Chondrocyte (in vitro differentiated cells): ENCODE measurements around the gene CYLC1. TPM values are rescaled to one million over a fixed set of nuclear protein-coding genes. Genes with fewer than 3 reads are reported as not detected.

Experiments
- DNase-seq: peaks from one replicate; pipeline ENCODE4 v3.0.0; 2021; ENCODE audit warnings: mixed read lengths, low spot score
- H3K27ac Mint-ChIP-seq: one replicate; pipeline ENCODE4 v1.8.0; 2021; ENCODE audit warnings: mild to moderate bottlenecking, moderate library complexity, mixed read lengths; ENCODE audit not compliant: unreplicated experiment
- H3K27me3 Mint-ChIP-seq: 2 replicates; pipeline ENCODE4 v1.8.0; 2021; ENCODE audit warnings: low read depth, mixed read lengths
- H3K36me3 Mint-ChIP-seq: 2 replicates; pipeline ENCODE4 v1.8.0; 2021; ENCODE audit warnings: low read depth, mixed read lengths
- H3K4me1 Mint-ChIP-seq: 2 replicates; pipeline ENCODE4 v1.8.0; 2021; ENCODE audit warnings: low read depth, mild to moderate bottlenecking, mixed read lengths
- H3K4me3 Mint-ChIP-seq: one replicate; pipeline ENCODE4 v1.8.0; 2021; ENCODE audit warnings: mild to moderate bottlenecking, moderate library complexity, mixed read lengths; ENCODE audit not compliant: unreplicated experiment
- H3K9me3 Mint-ChIP-seq: 2 replicates; pipeline ENCODE4 v1.8.0; 2021; ENCODE audit warnings: low read depth, mixed read lengths
- total RNA-seq: library from RNA; stranded (reverse); gene quantifications from 3 replicates; pipeline ENCODE4 v1.2.1, GENCODE V29; 2021
- TF ChIP-seq, protein P1 (sequence below): fragments of 200-600 bp; sonication (generic); IDR thresholded peaks from 2 replicates; pipeline ENCODE4 v1.5.0; 2021; ENCODE audit warnings: antibody characterized with exemption, mild to moderate bottlenecking, moderate library complexity

The CYLC1 gene
- total RNA-seq, 1 donor from 2014 or later = not detected

DNA sequence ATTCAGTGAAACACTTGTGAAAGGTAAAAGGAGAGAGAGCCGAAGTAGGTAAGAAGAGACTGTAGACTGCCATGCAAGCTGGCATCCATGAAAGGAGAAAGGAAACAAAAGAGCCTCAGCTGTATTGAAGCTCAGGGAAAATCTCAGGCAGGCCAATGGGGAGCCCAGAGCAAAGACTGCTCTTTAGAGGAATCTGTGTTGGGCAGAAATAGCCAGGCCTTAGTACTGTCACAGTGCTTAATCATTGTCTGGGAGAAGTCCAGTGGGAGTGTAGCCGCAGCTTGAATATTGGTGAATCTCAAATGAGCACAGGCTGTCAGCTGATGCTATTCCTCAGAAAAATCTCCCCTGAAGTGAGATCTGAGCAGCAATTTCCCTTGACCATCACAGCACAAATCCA, 27.6 kb downstream of the CYLC1 start:
- TF ChIP-seq, protein P1, sequence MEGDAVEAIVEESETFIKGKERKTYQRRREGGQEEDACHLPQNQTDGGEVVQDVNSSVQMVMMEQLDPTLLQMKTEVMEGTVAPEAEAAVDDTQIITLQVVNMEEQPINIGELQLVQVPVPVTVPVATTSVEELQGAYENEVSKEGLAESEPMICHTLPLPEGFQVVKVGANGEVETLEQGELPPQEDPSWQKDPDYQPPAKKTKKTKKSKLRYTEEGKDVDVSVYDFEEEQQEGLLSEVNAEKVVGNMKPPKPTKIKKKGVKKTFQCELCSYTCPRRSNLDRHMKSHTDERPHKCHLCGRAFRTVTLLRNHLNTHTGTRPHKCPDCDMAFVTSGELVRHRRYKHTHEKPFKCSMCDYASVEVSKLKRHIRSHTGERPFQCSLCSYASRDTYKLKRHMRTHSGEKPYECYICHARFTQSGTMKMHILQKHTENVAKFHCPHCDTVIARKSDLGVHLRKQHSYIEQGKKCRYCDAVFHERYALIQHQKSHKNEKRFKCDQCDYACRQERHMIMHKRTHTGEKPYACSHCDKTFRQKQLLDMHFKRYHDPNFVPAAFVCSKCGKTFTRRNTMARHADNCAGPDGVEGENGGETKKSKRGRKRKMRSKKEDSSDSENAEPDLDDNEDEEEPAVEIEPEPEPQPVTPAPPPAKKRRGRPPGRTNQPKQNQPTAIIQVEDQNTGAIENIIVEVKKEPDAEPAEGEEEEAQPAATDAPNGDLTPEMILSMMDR = no peak
- Mint-ChIP-seq H3K9me3 (peaks cover 6% of the 10 kb centered on the region), H3K36me3 (no peaks in the 10 kb centered on the region), H3K27ac (no peak overlapping the region), H3K4me1 (no peaks in the 10 kb centered on the region), H3K4me3 (no peak overlapping the region), H3K27me3 (no peaks in the 10 kb centered on the region)
- DNase-seq = no peak

DNA sequence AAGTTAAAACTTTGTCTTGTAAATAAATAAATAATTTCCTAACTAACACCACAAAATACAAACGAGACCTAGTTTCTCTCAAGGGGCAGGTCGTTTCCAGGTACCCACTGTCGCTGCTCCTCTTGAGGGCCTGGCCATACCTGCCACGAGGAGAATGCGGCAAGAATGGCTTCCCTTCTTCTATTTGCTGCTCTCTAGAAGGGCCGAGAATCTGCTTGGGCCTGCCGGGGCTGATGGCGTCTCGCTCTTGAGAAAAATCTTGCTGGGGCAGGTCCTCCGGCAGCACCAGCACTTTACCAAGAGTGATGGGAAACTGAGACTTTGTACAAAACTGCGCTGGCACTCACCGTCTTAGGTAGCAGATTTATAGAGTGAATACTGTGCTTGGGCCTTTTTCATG, 31.5 kb downstream of the CYLC1 start:
- DNase-seq = peak; percentile 81
- H3K27me3 Mint-ChIP-seq = no peaks in the 10 kb centered on the region
- no peaks in the 10 kb centered on the region for H3K4me1 Mint-ChIP-seq
- H3K36me3 Mint-ChIP-seq = no peaks in the 10 kb centered on the region
- peaks cover 6% of the 10 kb centered on the region for H3K9me3 Mint-ChIP-seq
- TF ChIP-seq, protein P1 = no peak
- H3K27ac Mint-ChIP-seq = no peak overlapping the region
- H3K4me3 Mint-ChIP-seq = no peak overlapping the region

DNA sequence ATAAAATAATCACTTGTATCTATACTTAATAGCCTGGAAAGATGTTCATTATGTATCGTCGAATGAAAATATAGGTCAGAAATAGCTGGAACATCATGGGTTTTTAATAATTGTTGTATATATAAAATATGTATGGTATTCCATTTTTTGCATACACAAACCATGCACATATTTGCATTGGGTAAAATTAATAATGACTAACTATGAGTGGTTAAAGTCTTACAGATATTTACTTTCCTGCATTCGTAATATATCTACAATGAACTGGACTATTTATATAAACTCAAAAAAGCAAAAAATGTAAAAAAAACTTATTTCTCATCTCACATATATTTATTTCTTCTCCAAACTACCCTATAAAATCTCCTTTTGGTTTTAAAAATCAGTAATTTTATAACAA, 46.0 kb downstream of the CYLC1 start:
- Mint-ChIP-seq H3K9me3 (peaks cover 6% of the 10 kb centered on the region), H3K4me1 (no peaks in the 10 kb centered on the region), H3K4me3 (no peak overlapping the region), H3K27ac (no peak overlapping the region), H3K36me3 (no peaks in the 10 kb centered on the region), H3K27me3 (no peaks in the 10 kb centered on the region)
- TF ChIP-seq, protein P1 = no peak
- DNase-seq = no peak

DNA sequence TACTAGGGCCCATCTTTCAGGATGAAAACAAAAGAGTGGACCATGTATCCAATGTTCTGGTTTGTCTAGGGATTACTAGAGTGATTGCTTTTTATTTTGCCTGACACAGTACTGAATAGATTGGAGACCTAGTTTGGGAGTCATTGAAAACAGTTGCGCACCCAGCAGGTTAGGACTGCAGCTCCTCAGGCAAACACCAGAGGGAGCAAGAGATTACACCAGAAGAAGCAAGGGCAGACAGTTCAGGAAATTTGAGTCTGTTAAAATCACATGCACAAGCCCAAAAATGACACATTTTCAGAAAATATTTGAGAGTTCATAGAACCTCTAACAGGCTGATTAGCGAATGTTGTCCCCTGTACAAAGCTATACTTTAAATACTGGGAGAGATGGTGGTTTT, 55.6 kb downstream of the CYLC1 start:
- no peak for DNase-seq
- Mint-ChIP-seq H3K9me3 (peaks cover 5% of the 10 kb centered on the region), H3K27ac (no peak overlapping the region), H3K4me1 (no peaks in the 10 kb centered on the region), H3K4me3 (no peak overlapping the region), H3K27me3 (no peaks in the 10 kb centered on the region), H3K36me3 (no peaks in the 10 kb centered on the region)
- TF ChIP-seq, protein P1 = peak; percentile 71

DNA sequence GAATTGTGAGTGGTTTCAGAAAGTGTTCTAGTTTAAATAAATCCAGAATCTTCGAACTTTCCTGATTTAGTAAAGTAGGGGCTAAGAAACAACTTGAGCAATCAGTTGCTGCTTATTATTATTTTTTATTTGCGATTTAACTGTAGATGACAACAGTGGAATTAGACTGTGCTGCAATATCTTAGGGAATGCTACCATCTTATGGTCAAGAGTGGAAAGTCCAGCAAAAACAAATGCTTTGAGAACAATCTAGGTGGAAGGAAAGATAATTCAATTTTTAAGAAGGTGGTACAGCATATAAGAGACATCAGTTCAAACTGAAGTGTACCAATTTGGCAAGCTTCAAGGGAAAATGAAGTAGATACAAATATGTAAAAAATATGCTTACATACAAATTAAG, 73.3 kb downstream of the CYLC1 start:
- Mint-ChIP-seq H3K4me1 (no peaks in the 10 kb centered on the region), H3K36me3 (no peaks in the 10 kb centered on the region), H3K9me3 (peaks cover 7% of the 10 kb centered on the region), H3K4me3 (no peak overlapping the region), H3K27ac (no peak overlapping the region), H3K27me3 (no peaks in the 10 kb centered on the region)
- DNase-seq = no peak
- TF ChIP-seq, protein P1 = peak; percentile 54
